A549 treated with CpdA at 1 μM for 4 hours (cell line): ENCODE data around the gene POU1F1. TPM values are rescaled to one million over a fixed set of nuclear protein-coding genes. Genes with fewer than 3 reads are reported as not detected.

ENCODE experiments used
- total RNA-seq: library from RNA; stranded (reverse); fragments of 200-300 nt; extraction: Qiagen RNA extraction; gene quantifications from 5 replicates; pipeline ENCODE4 v1.2.3, GENCODE V29; 2022; ENCODE audit warnings: low read depth

Gene POU1F1, protein sequence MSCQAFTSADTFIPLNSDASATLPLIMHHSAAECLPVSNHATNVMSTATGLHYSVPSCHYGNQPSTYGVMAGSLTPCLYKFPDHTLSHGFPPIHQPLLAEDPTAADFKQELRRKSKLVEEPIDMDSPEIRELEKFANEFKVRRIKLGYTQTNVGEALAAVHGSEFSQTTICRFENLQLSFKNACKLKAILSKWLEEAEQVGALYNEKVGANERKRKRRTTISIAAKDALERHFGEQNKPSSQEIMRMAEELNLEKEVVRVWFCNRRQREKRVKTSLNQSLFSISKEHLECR
- not detected in 5 replicates for total RNA-seq

DNA sequence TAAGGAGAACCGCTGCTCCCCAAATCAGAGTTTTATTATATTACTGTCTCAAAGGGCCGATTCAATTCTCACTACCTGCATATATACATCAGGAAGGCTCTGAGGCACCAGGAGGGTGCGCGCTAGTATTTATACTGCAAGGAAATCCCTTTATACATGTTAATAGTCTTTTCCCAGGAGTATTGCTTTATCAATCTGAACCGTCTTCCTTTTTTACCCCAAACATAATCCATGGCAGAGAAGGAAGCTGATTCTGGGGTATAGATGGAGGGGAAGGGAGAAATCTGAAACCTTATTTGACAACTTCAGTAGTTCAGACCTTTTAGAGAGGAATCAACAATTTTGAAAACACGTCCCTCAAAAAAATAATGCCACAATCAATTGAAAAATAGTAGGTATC, at the start of gene POU1F1:
Gene POU1F1 (minus strand): TSS at position 101 of the 400 bp plus-strand sequence. CDS start 122 bp downstream, outside the sequence.

DNA sequence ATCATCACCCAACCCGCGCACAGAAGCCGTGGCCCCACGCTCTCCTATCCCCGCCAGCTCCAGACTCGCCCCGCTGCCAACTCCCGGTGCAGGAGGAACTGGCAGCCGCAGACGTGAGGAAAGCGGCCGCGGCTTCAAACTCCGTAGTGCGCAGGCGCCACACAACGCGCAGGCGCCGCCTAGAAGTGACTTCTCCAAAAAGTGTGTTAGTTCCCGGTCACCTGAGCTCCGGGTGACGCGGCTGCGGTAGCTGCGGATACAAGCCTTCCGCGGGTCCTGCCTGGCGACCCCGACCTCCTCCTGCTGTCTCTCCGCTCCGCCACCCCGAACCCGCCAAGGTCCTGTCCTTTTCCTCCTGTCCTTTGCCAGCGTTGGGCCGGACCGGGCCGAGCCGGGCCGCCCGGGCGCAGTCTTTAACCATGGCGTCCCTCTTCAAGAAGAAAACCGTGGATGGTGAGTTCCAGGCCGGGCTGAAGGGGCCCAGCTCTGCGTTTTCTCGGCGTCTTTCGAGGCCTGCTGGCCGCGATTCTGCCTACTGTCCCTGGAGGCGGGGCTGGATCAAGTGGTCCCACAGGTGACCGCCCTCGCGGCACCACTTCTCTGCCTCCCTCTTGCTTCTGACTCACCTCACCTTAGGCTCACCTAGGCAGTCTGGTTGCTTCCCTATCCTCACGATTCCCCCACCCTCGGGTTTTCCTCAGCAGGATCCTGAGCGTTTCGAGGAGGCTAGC, 49.1 kb downstream of the POU1F1 start, which contains the start of gene CHMP2B:
Gene CHMP2B (plus strand): TSS at position 206 of the 731 bp plus-strand sequence. CDS start 214 bp downstream, at position 420.

Other genes starting within 250 kb of the POU1F1 start
- gene CHMP2B, start 49.3 kb downstream of the POU1F1 start, total RNA-seq: 79.4 to 93.1 TPM (median 82.2 TPM) in 5 replicates